GM23248 (cell line): ENCODE results near the gene ZNF554. TPM values are rescaled to one million over a fixed set of nuclear protein-coding genes. Genes with fewer than 3 reads are reported as not detected.
"Not testable (repeated sequence)": the region's sequence is repeated elsewhere in the genome, so short reads cannot be mapped to it uniquely, and the experiment has no call there.

Experiments used
- DNase-seq: peaks from one replicate; pipeline ENCODE4 v3.0.0-alpha.2; 2015
- H2AFZ ChIP-seq: fragments of 200-600 bp; sonication (generic); 2 replicates; pipeline ENCODE4 v1.6.1; 2016; ENCODE audit warnings: antibody characterized with exemption
- H3F3A ChIP-seq: fragments of 200-600 bp; sonication (generic); 2 replicates; pipeline ENCODE4 v1.6.1; 2016; ENCODE audit warnings: mild to moderate bottlenecking, antibody characterized with exemption, mixed run types; ENCODE audit not compliant: insufficient read depth
- H3K27ac ChIP-seq: fragments of 200-600 bp; sonication (generic); 2 replicates; pipeline ENCODE4 v1.5.1; 2016; ENCODE audit warnings: mild to moderate bottlenecking
- H3K27me3 ChIP-seq: fragments of 200-600 bp; sonication (generic); replicated peaks from 2 replicates; pipeline ENCODE4 v1.6.1; 2016; ENCODE audit warnings: mild to moderate bottlenecking; ENCODE audit not compliant: insufficient read depth
- H3K36me3 ChIP-seq: fragments of 200-600 bp; sonication (generic); 2 replicates; pipeline ENCODE4 v1.6.1; 2016; ENCODE audit warnings: low read depth, mild to moderate bottlenecking
- H3K4me1 ChIP-seq: fragments of 200-600 bp; sonication (generic); 2 replicates; pipeline ENCODE4 v1.6.1; 2016; ENCODE audit warnings: mild to moderate bottlenecking; ENCODE audit not compliant: insufficient read depth
- H3K4me2 ChIP-seq: fragments of 200-600 bp; sonication (generic); one replicate; pipeline ENCODE4 v1.6.1; 2016; ENCODE audit warnings: mild to moderate bottlenecking; ENCODE audit not compliant: unreplicated experiment
- H3K4me3 ChIP-seq: fragments of 200-600 bp; sonication (generic); 2 replicates; pipeline ENCODE4 v1.5.1; 2016; ENCODE audit warnings: mild to moderate bottlenecking
- H3K79me2 ChIP-seq: fragments of 200-600 bp; sonication (generic); 2 replicates; pipeline ENCODE4 v1.6.1; 2016; ENCODE audit warnings: mild to moderate bottlenecking; ENCODE audit not compliant: insufficient read depth
- H3K9ac ChIP-seq: fragments of 200-600 bp; sonication (generic); 2 replicates; pipeline ENCODE4 v1.6.1; 2016; ENCODE audit warnings: mild to moderate bottlenecking
- H3K9me2 ChIP-seq: fragments of 200-600 bp; sonication (generic); 2 replicates; pipeline ENCODE4 v1.6.1; 2016; ENCODE audit warnings: mixed run types, mild to moderate bottlenecking, moderate library complexity; ENCODE audit not compliant: insufficient read depth
- H3K9me3 ChIP-seq: fragments of 200-600 bp; sonication (generic); one replicate; pipeline ENCODE4 v1.6.1; 2017; ENCODE audit warnings: low read depth
- H4K20me1 ChIP-seq: fragments of 200-600 bp; sonication (generic); 2 replicates; pipeline ENCODE4 v1.6.0; 2016; ENCODE audit not compliant: insufficient read depth
- EZH2 ChIP-seq: fragments of 200-600 bp; sonication (generic); IDR thresholded peaks from 2 replicates; pipeline ENCODE4 v1.6.1; 2018; ENCODE audit warnings: antibody characterized with exemption, mild to moderate bottlenecking; ENCODE audit not compliant: insufficient read depth, poor library complexity, severe bottlenecking
- EZH2phosphoT487 ChIP-seq: fragments of 200-600 bp; sonication (generic); IDR thresholded peaks from 2 replicates; pipeline ENCODE4 v1.6.1; 2018; ENCODE audit warnings: antibody characterized with exemption, moderate library complexity, mild to moderate bottlenecking, low read depth; ENCODE audit not compliant: insufficient read depth
- WGBS, 2 experiments: methylation state at CpG; one replicate each; pipeline ENCODE4 v1.1.6; 2015 to 2017; ENCODE audit warnings: low lambda C conversion rate in 2 of 2, low coverage in 1 of 2; ENCODE audit errors: missing lambda C conversion rate in 2 of 2; 5-methylcytosine and 5-hydroxymethylcytosine counted together
- in situ Hi-C: fragments of 300-500 bp; cut with MboI; formaldehyde crosslinking; loops from 2 replicates; pipeline ENCODE4 v1.15.0; 2020
- polyA plus RNA-seq: library from polyadenylated mRNA; unstranded; fragments of >200 nt; fragmentation: Nextera tagmentation; extraction: Ambion mirVana; gene quantifications from 2 replicates; pipeline ENCODE4 v1.2.1, GENCODE V29; 2016
- total RNA-seq: library from RNA; depleted of rRNA; stranded (reverse); fragments of >200 nt; shearing (Covaris generic); gene quantifications from 2 replicates; pipeline ENCODE4 v1.2.3, GENCODE V29; 2014

Gene ZNF554
- total and polyA plus RNA-seq, 2 experiments from 2014 or later, result 1.4 to 2.9 TPM

DNA sequence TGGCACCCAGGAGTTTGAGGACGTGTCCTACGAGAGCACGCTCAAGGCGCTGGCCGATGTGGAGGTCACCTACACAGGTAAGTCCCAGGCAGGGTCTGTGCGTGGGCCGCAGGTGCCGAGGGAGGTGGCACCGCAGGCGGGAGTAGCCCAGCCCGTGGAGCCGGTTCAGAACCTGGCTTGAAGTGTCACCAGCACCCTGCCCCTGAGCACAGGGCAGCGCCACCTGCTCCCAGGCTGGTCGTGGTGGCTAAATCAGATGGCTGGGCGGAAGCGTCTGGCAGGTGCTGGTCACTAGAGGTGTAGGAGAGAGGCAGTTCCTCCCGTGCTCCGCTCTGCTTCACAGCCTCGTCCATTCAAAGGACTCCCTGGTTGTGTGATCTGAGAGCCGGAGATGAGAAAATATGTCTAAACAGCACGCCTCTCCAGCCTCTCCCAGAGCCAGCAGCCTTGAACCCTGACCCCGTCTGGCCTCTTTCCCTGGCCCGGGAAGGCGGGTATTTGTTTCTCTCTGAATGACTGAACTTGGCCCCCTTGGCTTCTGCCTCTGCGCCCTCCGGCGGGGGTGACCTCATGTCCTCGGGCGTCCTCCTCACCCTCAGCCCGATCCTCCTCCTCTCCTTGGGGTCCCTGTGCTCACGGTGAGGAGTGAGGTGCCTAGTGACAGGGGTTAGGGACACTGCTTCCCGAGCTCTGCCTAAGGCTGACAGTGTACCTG is 29.0 kb upstream of the ZNF554 start:
- no peak for DNase-seq
- no peak overlapping the region for H3K27ac ChIP-seq
- H3K4me3 ChIP-seq, result no peak overlapping the region
- no peaks in the 10 kb centered on the region for H3K9me3 ChIP-seq
- TF ChIP-seq EZH2 (no peak), EZH2phosphoT487 (no peak)
- no peaks in the 10 kb centered on the region for H3F3A ChIP-seq
- peaks cover 44% of the 10 kb centered on the region for H3K79me2 ChIP-seq
- H3K4me1 ChIP-seq, result peaks cover 4% of the 10 kb centered on the region; the same call in 1 of the 2 replicates
- H3K27me3 ChIP-seq, result no peaks in the 10 kb centered on the region
- no peaks in the 10 kb centered on the region for H3K9me2 ChIP-seq
- in situ Hi-C loops, result no loop called here
- no peak overlapping the region for H3K9ac ChIP-seq
- no peaks in the 10 kb centered on the region for H3K36me3 ChIP-seq
- H2AFZ ChIP-seq, result no peak overlapping the region
- no peak overlapping the region for H3K4me2 ChIP-seq
- H4K20me1 ChIP-seq, result no peaks in the 10 kb centered on the region
- WGBS, 2 experiments, result 91% methylated on average over 32 of the region's 32 CpGs

DNA sequence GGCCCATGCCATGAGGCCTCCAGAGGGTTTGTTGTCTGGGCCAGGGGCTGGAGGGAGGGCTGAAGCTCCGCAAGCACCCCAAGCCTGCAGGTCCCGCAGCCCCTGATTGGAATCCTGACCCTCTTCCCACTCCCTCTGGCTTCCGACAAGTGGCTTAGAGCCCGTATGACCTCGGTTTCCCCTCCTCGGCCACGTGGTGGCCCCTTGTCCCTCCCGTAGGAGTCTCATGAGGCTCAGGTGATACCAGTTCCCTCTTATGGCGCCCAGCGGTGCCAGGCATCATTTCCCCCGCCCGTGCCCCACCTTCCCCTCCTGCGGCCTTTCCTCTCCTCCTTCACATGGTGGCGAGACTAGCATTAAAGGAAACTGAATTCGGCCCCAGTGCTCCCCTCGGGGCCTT is 28.2 kb upstream of the ZNF554 start:
- Histone ChIP-seq H3K27me3 (no peaks in the 10 kb centered on the region), H3K9ac (no peak overlapping the region), H3K79me2 (peaks cover 37% of the 10 kb centered on the region), H3K9me3 (no peaks in the 10 kb centered on the region), H3K4me1 (peaks cover under 1% of the 10 kb centered on the region; the same call in 1 of the 2 replicates), H3K9me2 (no peaks in the 10 kb centered on the region), H2AFZ (no peak overlapping the region), H3K4me2 (no peak overlapping the region), H3K36me3 (no peaks in the 10 kb centered on the region), H3K27ac (no peak overlapping the region), H3K4me3 (no peak overlapping the region), H4K20me1 (no peaks in the 10 kb centered on the region), H3F3A (no peaks in the 10 kb centered on the region)
- TF ChIP-seq EZH2phosphoT487 (no peak), EZH2 (no peak)
- in situ Hi-C loops, result no loop called here
- no peak for DNase-seq
- WGBS, 2 experiments, result 73 to 82% methylated on average over 13 to 16 of the region's 16 CpGs

DNA sequence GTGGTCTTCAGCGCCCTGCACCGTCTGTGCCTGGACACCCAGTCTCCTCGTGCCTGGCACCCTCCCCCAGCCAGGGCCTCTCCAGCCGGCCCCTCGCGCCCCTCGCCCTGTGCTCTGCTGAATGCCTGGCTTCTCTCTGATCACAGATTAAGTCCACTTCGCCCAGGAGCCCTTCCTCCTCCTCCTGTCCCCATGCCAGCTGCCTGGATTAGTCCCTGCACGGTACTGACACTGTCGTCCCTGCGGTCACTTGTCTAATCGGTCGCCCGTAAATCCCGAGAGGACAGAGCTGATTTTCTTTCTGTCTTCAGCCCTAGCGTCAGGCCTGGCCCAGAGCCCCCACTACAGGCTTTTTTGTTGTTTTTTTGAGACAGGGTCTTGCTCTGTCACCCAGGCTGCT is 27.8 kb upstream of the ZNF554 start:
- H3K4me2 ChIP-seq, result no peak overlapping the region
- no peaks in the 10 kb centered on the region for H3K4me1 ChIP-seq
- H3K9me3 ChIP-seq, result no peaks in the 10 kb centered on the region
- H3K36me3 ChIP-seq, result no peaks in the 10 kb centered on the region
- no peaks in the 10 kb centered on the region for H4K20me1 ChIP-seq
- H3K79me2 ChIP-seq, result peaks cover 33% of the 10 kb centered on the region
- H3F3A ChIP-seq, result no peaks in the 10 kb centered on the region
- H3K9ac ChIP-seq, result no peak overlapping the region
- H3K27me3 ChIP-seq, result no peaks in the 10 kb centered on the region
- no peaks in the 10 kb centered on the region for H3K9me2 ChIP-seq
- WGBS, 2 experiments, result 86 to 89% methylated on average over 16 of the region's 16 CpGs
- TF ChIP-seq EZH2 (no peak), EZH2phosphoT487 (no peak)
- no peak overlapping the region for H3K4me3 ChIP-seq
- DNase-seq, result no peak
- no peak overlapping the region for H3K27ac ChIP-seq
- no peak overlapping the region for H2AFZ ChIP-seq
- in situ Hi-C loops, result no loop called here

DNA sequence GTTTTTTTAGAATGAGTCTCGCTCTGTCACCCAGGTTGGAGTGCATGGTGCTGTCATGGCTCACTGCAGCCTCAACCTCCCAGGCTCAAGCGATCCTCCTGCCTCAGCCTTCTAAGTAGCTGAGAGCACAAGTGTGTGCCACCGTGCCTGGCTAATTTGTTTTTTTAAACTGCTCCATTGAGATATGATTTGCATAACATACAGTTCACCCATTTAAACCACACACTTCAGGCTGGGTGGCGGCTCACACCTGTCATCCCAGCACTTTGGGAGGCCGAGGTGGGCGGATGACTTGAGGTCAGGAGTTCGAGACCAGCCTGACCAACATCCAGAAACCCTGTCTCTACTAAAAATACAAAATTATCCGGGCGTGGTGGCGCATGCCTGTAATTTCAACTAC is 27.0 kb upstream of the ZNF554 start:
- in situ Hi-C loops, H3K27me3 ChIP-seq, H3K27ac ChIP-seq, H3K4me3 ChIP-seq, DNase-seq, H3K4me2 ChIP-seq, H3K9me2 ChIP-seq, H3K9me3 ChIP-seq, H3K9ac ChIP-seq, H4K20me1 ChIP-seq, H3F3A ChIP-seq, H3K36me3 ChIP-seq, H3K4me1 ChIP-seq, H2AFZ ChIP-seq: not testable (repeated sequence)
- 97% methylated on average over 10 of the region's 10 CpGs for WGBS, 2 experiments
- peaks cover 25% of the 10 kb centered on the region for H3K79me2 ChIP-seq

- H3K4me2 ChIP-seq, result no peak overlapping the region
- H3K36me3 ChIP-seq, result no peaks in the 10 kb centered on the region
- H3K27ac ChIP-seq, result no peak overlapping the region
- no peaks in the 10 kb centered on the region for H3K4me1 ChIP-seq
- no peaks in the 10 kb centered on the region for H3K9me3 ChIP-seq
- H3K27me3 ChIP-seq, result no peaks in the 10 kb centered on the region
- no peaks in the 10 kb centered on the region for H3F3A ChIP-seq
- in situ Hi-C loops, result no loop called here
- no peak overlapping the region for H3K9ac ChIP-seq
- H3K9me2 ChIP-seq, result no peaks in the 10 kb centered on the region
- no peak overlapping the region for H2AFZ ChIP-seq
- no peak overlapping the region for H3K4me3 ChIP-seq
- DNase-seq, result no peak
- 97% methylated on average over 7 of the region's 7 CpGs for WGBS, 2 experiments
- TF ChIP-seq EZH2phosphoT487 (no peak), EZH2 (no peak)
- no peaks in the 10 kb centered on the region for H4K20me1 ChIP-seq
- peaks cover 20% of the 10 kb centered on the region for H3K79me2 ChIP-seq
Measured at GRCh38 chr19:2793126-2793525, 26.5 kb upstream of the ZNF554 start.
